H9 (cell line): ENCODE data around the gene PDHX. TPM values are rescaled to one million over a fixed set of nuclear protein-coding genes. Genes with fewer than 3 reads are reported as not detected.

ENCODE experiments used
- DNase-seq: peaks from one replicate; pipeline ENCODE4 v3.0.0-alpha.2; 2017
- H2AFZ ChIP-seq: one replicate; pipeline ENCODE4 v1.6.1; 2013; ENCODE audit warnings: mild to moderate bottlenecking, low read length, control low read depth, moderate library complexity
- H2AK5ac ChIP-seq: 2 replicates; pipeline ENCODE4 v1.6.1; 2013; ENCODE audit warnings: low read length, control low read depth, mixed read lengths; ENCODE audit not compliant: insufficient read length
- H2BK120ac ChIP-seq: one replicate; pipeline ENCODE4 v1.6.1; 2013; ENCODE audit warnings: low read depth, mild to moderate bottlenecking, low read length, control low read depth, inconsistent platforms; ENCODE audit not compliant: poor library complexity, severe bottlenecking
- H2BK12ac ChIP-seq: 2 replicates; pipeline ENCODE4 v1.6.1; 2013; ENCODE audit warnings: low read length, control low read depth, mixed read lengths, low read depth; ENCODE audit not compliant: insufficient read length
- H2BK15ac ChIP-seq: 2 replicates; pipeline ENCODE4 v1.6.1; 2013; ENCODE audit warnings: low read depth, low read length, control low read depth
- H2BK20ac ChIP-seq: one replicate; pipeline ENCODE4 v1.6.1; 2013; ENCODE audit warnings: low read depth, mild to moderate bottlenecking, low read length, control low read depth, inconsistent platforms; ENCODE audit not compliant: poor library complexity, severe bottlenecking
- H2BK5ac ChIP-seq: 2 replicates; pipeline ENCODE4 v1.6.1; 2013; ENCODE audit warnings: low read length, control low read depth, mixed read lengths; ENCODE audit not compliant: insufficient read length
- H3K14ac ChIP-seq: 2 replicates; pipeline ENCODE4 v1.6.1; 2013; ENCODE audit warnings: low read length, control low read depth; ENCODE audit not compliant: insufficient read depth
- H3K18ac ChIP-seq: 2 replicates; pipeline ENCODE4 v1.6.1; 2013; ENCODE audit warnings: low read depth, mild to moderate bottlenecking, mixed read lengths, low read length, control low read depth; ENCODE audit not compliant: insufficient read length
- H3K23ac ChIP-seq: 2 replicates; pipeline ENCODE4 v1.6.1; 2013; ENCODE audit warnings: low read length, control low read depth, mixed read lengths, low read depth; ENCODE audit not compliant: insufficient read length
- H3K23me2 ChIP-seq: 2 replicates; pipeline ENCODE4 v1.6.1; 2013; ENCODE audit warnings: low read depth, mild to moderate bottlenecking, mixed read lengths, low read length, control low read depth; ENCODE audit not compliant: insufficient read length, poor library complexity, severe bottlenecking
- H3K27ac ChIP-seq: 2 replicates; pipeline ENCODE4 v1.5.1; 2013; ENCODE audit warnings: low read length, control low read depth, mixed read lengths, low read depth; ENCODE audit not compliant: insufficient read length
- H3K27me3 ChIP-seq: 2 replicates; pipeline ENCODE4 v1.6.1; 2013; ENCODE audit warnings: low read length, control low read depth, inconsistent platforms; ENCODE audit not compliant: insufficient read depth
- H3K4ac ChIP-seq: 2 replicates; pipeline ENCODE4 v1.6.1; 2013; ENCODE audit warnings: low read depth, mild to moderate bottlenecking, control low read depth, inconsistent platforms, low read length, moderate library complexity
- H3K4me1 ChIP-seq: 2 replicates; pipeline ENCODE4 v1.6.1; 2013; ENCODE audit warnings: low read length, control low read depth, inconsistent platforms; ENCODE audit not compliant: insufficient read depth
- H3K4me2 ChIP-seq: 2 replicates; pipeline ENCODE4 v1.6.1; 2013; ENCODE audit warnings: low read length, control low read depth, mixed read lengths; ENCODE audit not compliant: insufficient read length, insufficient read depth
- H3K56ac ChIP-seq: 2 replicates; pipeline ENCODE4 v1.6.1; 2013; ENCODE audit warnings: low read depth, mild to moderate bottlenecking, mixed read lengths, low read length, control low read depth; ENCODE audit not compliant: insufficient read length
- H3K79me1 ChIP-seq: 2 replicates; pipeline ENCODE4 v1.6.1; 2013; ENCODE audit warnings: low read depth, mild to moderate bottlenecking, moderate library complexity, low read length, control low read depth, inconsistent platforms; ENCODE audit not compliant: insufficient read depth, poor library complexity, severe bottlenecking
- H3K79me2 ChIP-seq: 2 replicates; pipeline ENCODE4 v1.6.1; 2013; ENCODE audit warnings: low read length, control low read depth, inconsistent platforms; ENCODE audit not compliant: insufficient read depth
- H3K9ac ChIP-seq: 2 replicates; pipeline ENCODE4 v1.6.1; 2013; ENCODE audit warnings: low read length, control low read depth, mixed read lengths; ENCODE audit not compliant: insufficient read length; ENCODE audit errors: extremely low read depth
- H3K9me3 ChIP-seq: one replicate; pipeline ENCODE4 v1.6.1; 2013; ENCODE audit warnings: low read depth, low read length, inconsistent platforms; ENCODE audit not compliant: control insufficient read depth
- H3T11ph ChIP-seq: one replicate; pipeline ENCODE4 v1.6.1; 2013; ENCODE audit warnings: mild to moderate bottlenecking, low read length, control low read depth, inconsistent platforms
- H4K20me1 ChIP-seq: one replicate; pipeline ENCODE4 v1.6.1; 2013; ENCODE audit not compliant: control insufficient read depth, insufficient read length, insufficient read depth
- H4K5ac ChIP-seq: 2 replicates; pipeline ENCODE4 v1.6.1; 2013; ENCODE audit warnings: low read depth, mild to moderate bottlenecking, mixed read lengths, low read length, control low read depth; ENCODE audit not compliant: insufficient read length
- H4K8ac ChIP-seq: replicated peaks from 2 replicates; pipeline ENCODE4 v1.6.1; 2013; ENCODE audit warnings: low read length, control low read depth, mixed read lengths, low read depth; ENCODE audit not compliant: insufficient read length
- H4K91ac ChIP-seq: 2 replicates; pipeline ENCODE4 v1.6.1; 2013; ENCODE audit warnings: low read depth, mild to moderate bottlenecking, moderate library complexity, mixed read lengths, low read length, control low read depth; ENCODE audit not compliant: insufficient read length
- H3K27ac Mint-ChIP-seq, 3 experiments: 2 replicates in 2 of 3; 3 replicates in 1 of 3; pipeline ENCODE4 v1.8.0; 2020 to 2021; ENCODE audit warnings: mixed read lengths in 3 of 3, mild to moderate bottlenecking in 1 of 3, moderate library complexity in 1 of 3
- H3K27me3 Mint-ChIP-seq: 2 replicates; pipeline ENCODE4 v1.8.0; 2021; ENCODE audit warnings: low read depth, mild to moderate bottlenecking, moderate library complexity, mixed read lengths
- H3K36me3 Mint-ChIP-seq, 3 experiments: 2 replicates in 2 of 3; 3 replicates in 1 of 3; pipeline ENCODE4 v1.8.0; 2020 to 2021; ENCODE audit warnings: low read depth in 3 of 3, mixed read lengths in 3 of 3; ENCODE audit not compliant: insufficient read depth in 1 of 3
- H3K4me1 Mint-ChIP-seq, 2 experiments: 2 replicates each; pipeline ENCODE4 v1.8.0; 2020; ENCODE audit warnings: mixed read lengths in 2 of 2
- H3K4me3 Mint-ChIP-seq, 2 experiments: 2 replicates in 1 of 2; 3 replicates in 1 of 2; pipeline ENCODE4 v1.8.0; 2020 to 2021; ENCODE audit warnings: mild to moderate bottlenecking in 2 of 2, mixed read lengths in 2 of 2, moderate library complexity in 1 of 2
- H3K9me3 Mint-ChIP-seq, 2 experiments: 2 replicates in 1 of 2; 3 replicates in 1 of 2; pipeline ENCODE4 v1.8.0; 2020; ENCODE audit warnings: mild to moderate bottlenecking in 2 of 2, mixed read lengths in 2 of 2, moderate library complexity in 1 of 2
- CTCF ChIP-seq: fragments of 200-600 bp; sonication (generic); conservative IDR thresholded peaks from 3 replicates; pipeline ENCODE4 v1.8.0; 2021; ENCODE audit warnings: antibody characterized with exemption, mild to moderate bottlenecking
- WGBS: extraction: QIAGEN DNeasy Blood & Tissue Kit; methylation state at CpG from one replicate; pipeline ENCODE4 v1.1.7; 2013; ENCODE audit warnings: missing lambda C conversion rate, low lambda C conversion rate, mixed read lengths; ENCODE audit not compliant: insufficient read length; ENCODE audit errors: extremely low coverage; 5-methylcytosine and 5-hydroxymethylcytosine counted together
- total RNA-seq: library from RNA; stranded (reverse); gene quantifications from 2 replicates; pipeline ENCODE4 v1.2.1, GENCODE V29; 2021

Gene PDHX
- total RNA-seq, 1 experiment from 2014 or later = 40.1 TPM

- no peak overlapping the region for H3K4me3 Mint-ChIP-seq
- no peak overlapping the region for H2BK20ac ChIP-seq
- H2BK12ac ChIP-seq = no peak overlapping the region
- no peaks in the 10 kb centered on the region for H3K4me1 Mint-ChIP-seq
- no peak overlapping the region for H4K91ac ChIP-seq
- H2BK5ac ChIP-seq = no peak overlapping the region
- no peak for DNase-seq
- H3K79me1 ChIP-seq = no peaks in the 10 kb centered on the region
- H3K79me2 ChIP-seq = no peaks in the 10 kb centered on the region
- peaks cover 10 to 33% (median 25%) of the 10 kb centered on the region in 3 experiments; a peak in 6 of 7 replicates for H3K36me3 Mint-ChIP-seq
- H2AK5ac ChIP-seq = no peak overlapping the region
- H3K9me3 ChIP-seq = no peaks in the 10 kb centered on the region
- no peak overlapping the region for H3K9ac ChIP-seq
- no peaks in the 10 kb centered on the region for H3K27me3 ChIP-seq
- TF ChIP-seq CTCF = no peak
- no peak overlapping the region for H3K23ac ChIP-seq
- no peaks in the 10 kb centered on the region for H4K20me1 ChIP-seq
- no peak overlapping the region for H3K27ac Mint-ChIP-seq
- no peak overlapping the region for H3K4me2 ChIP-seq
- H3K14ac ChIP-seq = no peak overlapping the region
- H3K27ac ChIP-seq = no peak overlapping the region
- no CpG with 5 or more reads among the region's 5 CpGs for WGBS
- no peak overlapping the region for H2BK120ac ChIP-seq
- no peaks in the 10 kb centered on the region for H3K4me1 ChIP-seq
- H3K9me3 Mint-ChIP-seq = no peaks in the 10 kb centered on the region; a peak in 1 of 5 replicates
- no peak overlapping the region for H2AFZ ChIP-seq
- no peaks in the 10 kb centered on the region for H3K27me3 Mint-ChIP-seq
- H3K4ac ChIP-seq = no peak overlapping the region
- H3K56ac ChIP-seq = no peak overlapping the region
- no peak overlapping the region for H2BK15ac ChIP-seq
- H4K8ac ChIP-seq = no peak overlapping the region
- H3T11ph ChIP-seq = no peak overlapping the region
- H3K23me2 ChIP-seq = no peaks in the 10 kb centered on the region
- no peak overlapping the region for H4K5ac ChIP-seq
- H3K18ac ChIP-seq = no peak overlapping the region
Observed at GRCh38 chr11:34987617-34988016, 71.2 kb downstream of the PDHX start.
